IMR-90 (cell line): ENCODE results near the gene RERE. TPM values are rescaled to one million over a fixed set of nuclear protein-coding genes. Genes with fewer than 3 reads are reported as not detected.

Source experiments
- ATAC-seq: fragments of 200-7000 bp; cut with Tn5 transposase; 2 replicates; pipeline ENCODE4 v1.9.1; 2020; ENCODE audit warnings: low read depth, mild to moderate bottlenecking, moderate library complexity
- BruUV-seq: library from RNA; stranded (reverse); fragments of 400-500 nt; replicated peaks from 2 replicates; lab custom pipeline; 2021; lab: Mats Ljungman, UMichigan
- CTCF ChIA-PET: fragments of 300-600 bp; formaldehyde crosslinking; extraction: SDS; loops from one replicate; lab custom pipeline; 2021; ENCODE audit warnings: antibody characterized with exemption; lab: Yijun Ruan, JAX
- POLR2A ChIA-PET: fragments of 300-600 bp; sonication (Branson Sonifier 250); formaldehyde crosslinking; loops from one replicate; lab custom pipeline; 2022; ENCODE audit warnings: antibody characterized with exemption; ENCODE audit not compliant: unreplicated experiment; lab: Charles Lee
- DNase-seq: peaks from one replicate; pipeline ENCODE4 v3.0.0; 2013
- H2AFZ ChIP-seq: replicated peaks from 2 replicates; pipeline ENCODE3; 2013; ENCODE audit warnings: low read length, mild to moderate bottlenecking; ENCODE audit not compliant: poor library complexity
- H2AK5ac ChIP-seq: 2 replicates; pipeline ENCODE4 v1.6.1; 2013; ENCODE audit warnings: low read depth, low read length, inconsistent platforms
- H2AK9ac ChIP-seq: replicated peaks from 2 replicates; pipeline ENCODE3; 2013; ENCODE audit warnings: mild to moderate bottlenecking, low read depth, low read length, moderate library complexity; ENCODE audit not compliant: poor library complexity
- H2BK120ac ChIP-seq: 2 replicates; pipeline ENCODE4 v1.6.1; 2013; ENCODE audit warnings: low read depth, low read length, inconsistent platforms
- H2BK15ac ChIP-seq: 3 replicates; pipeline ENCODE4 v1.6.1; 2013; ENCODE audit warnings: low read depth, low read length, inconsistent platforms
- H2BK20ac ChIP-seq: 2 replicates; pipeline ENCODE4 v1.6.1; 2013; ENCODE audit warnings: low read depth, mild to moderate bottlenecking, inconsistent platforms, low read length, moderate library complexity
- H2BK5ac ChIP-seq: 2 replicates; pipeline ENCODE4 v1.6.1; 2013; ENCODE audit warnings: mild to moderate bottlenecking, low read depth, low read length, inconsistent platforms; ENCODE audit not compliant: poor library complexity, severe bottlenecking
- H3K14ac ChIP-seq: replicated peaks from 2 replicates; pipeline ENCODE4 v1.6.1; 2013; ENCODE audit warnings: low read depth, low read length, inconsistent platforms
- H3K18ac ChIP-seq: 2 replicates; pipeline ENCODE4 v1.6.1; 2013; ENCODE audit warnings: low read depth, low read length, control low read depth
- H3K23ac ChIP-seq: 2 replicates; pipeline ENCODE4 v1.6.1; 2013; ENCODE audit warnings: low read depth, low read length, inconsistent platforms
- H3K27ac ChIP-seq: 2 replicates; pipeline ENCODE4 v1.5.1; 2013; ENCODE audit warnings: mild to moderate bottlenecking, control low read depth, low read length; ENCODE audit not compliant: insufficient read depth
- H3K27me3 ChIP-seq: 2 replicates; pipeline ENCODE4 v1.6.1; 2013; ENCODE audit warnings: low read length; ENCODE audit not compliant: control insufficient read depth, insufficient read depth
- H3K36me3 ChIP-seq: 2 replicates; pipeline ENCODE4 v1.6.1; 2013; ENCODE audit warnings: low read length, mixed read lengths; ENCODE audit not compliant: control insufficient read depth, insufficient read depth
- H3K4ac ChIP-seq: 2 replicates; pipeline ENCODE4 v1.6.1; 2013; ENCODE audit warnings: low read depth, low read length, inconsistent platforms
- H3K4me1 ChIP-seq: 2 replicates; pipeline ENCODE4 v1.6.1; 2013; ENCODE audit warnings: low read length, mixed read lengths; ENCODE audit not compliant: control insufficient read depth, insufficient read depth
- H3K4me2 ChIP-seq: 2 replicates; pipeline ENCODE4 v1.6.1; 2013; ENCODE audit warnings: low read depth, mild to moderate bottlenecking, control low read depth, low read length, moderate library complexity
- H3K4me3 ChIP-seq: 2 replicates; pipeline ENCODE4 v1.5.1; 2013; ENCODE audit warnings: low read depth, mild to moderate bottlenecking, control low read depth, low read length, moderate library complexity; ENCODE audit not compliant: insufficient read depth
- H3K56ac ChIP-seq: 2 replicates; pipeline ENCODE4 v1.6.1; 2013; ENCODE audit warnings: low read length, inconsistent platforms; ENCODE audit not compliant: insufficient read depth; ENCODE audit errors: extremely low read depth
- H3K79me1 ChIP-seq, 2 experiments: 2 replicates each; pipeline ENCODE4 v1.6.1; 2013; ENCODE audit warnings: low read length in 2 of 2, inconsistent platforms in 1 of 2, low read depth in 1 of 2
- H3K9ac ChIP-seq: 2 replicates; pipeline ENCODE4 v1.6.1; 2013; ENCODE audit warnings: low read depth, low read length, control low read depth
- H3K9me1 ChIP-seq: 2 replicates; pipeline ENCODE4 v1.6.1; 2013; ENCODE audit warnings: low read length, inconsistent platforms; ENCODE audit not compliant: insufficient read depth
- H3K9me3 ChIP-seq: 2 replicates; pipeline ENCODE4 v1.6.1; 2013; ENCODE audit warnings: low read length; ENCODE audit not compliant: control insufficient read depth, insufficient read depth
- H4K20me1 ChIP-seq: 2 replicates; pipeline ENCODE4 v1.6.1; 2013; ENCODE audit warnings: low read length, inconsistent platforms; ENCODE audit not compliant: insufficient read depth
- H4K5ac ChIP-seq: 2 replicates; pipeline ENCODE4 v1.6.1; 2013; ENCODE audit warnings: mild to moderate bottlenecking, low read depth, low read length, control low read depth
- H4K8ac ChIP-seq, 2 experiments: 2 replicates each; pipeline ENCODE4 v1.6.1; 2013; ENCODE audit warnings: low read depth in 2 of 2, low read length in 2 of 2, control low read depth in 1 of 2, inconsistent platforms in 1 of 2
- H4K91ac ChIP-seq: 2 replicates; pipeline ENCODE4 v1.6.1; 2013; ENCODE audit warnings: low read depth, low read length, inconsistent platforms; ENCODE audit not compliant: insufficient read depth
- CHD1 ChIP-seq: IDR thresholded peaks from 2 replicates; pipeline ENCODE4 v1.6.1; 2012; ENCODE audit warnings: low read depth, low read length, improper control_type of control experiment
- MAFK ChIP-seq: IDR thresholded peaks from 2 replicates; pipeline ENCODE4 v1.6.1; 2012; ENCODE audit warnings: low read depth, low read length, improper control_type of control experiment
- RFX5 ChIP-seq: IDR thresholded peaks from 2 replicates; pipeline ENCODE4 v1.8.0; 2012; ENCODE audit warnings: low read depth, mild to moderate bottlenecking, low read length, moderate library complexity
- WGBS, 2 experiments: methylation state at CpG; one replicate each; pipeline versions ENCODE4 v1.1.5 to v1.1.7; 2013; ENCODE audit warnings: missing lambda C conversion rate in 2 of 2; ENCODE audit not compliant: insufficient read length in 1 of 2; ENCODE audit errors: extremely low coverage in 2 of 2; 5-methylcytosine and 5-hydroxymethylcytosine counted together
- dilution Hi-C: fragments of 300-500 bp; cut with HindIII; formaldehyde crosslinking; loops from one replicate; pipeline ENCODE4 v1.14.3; 2018; ENCODE audit warnings: low sequenced_read_pairs; ENCODE audit not compliant: unreplicated experiment
- in situ Hi-C: fragments of 300-500 bp; cut with MboI; formaldehyde crosslinking; loops from 3 replicates; pipeline ENCODE4 v1.14.3; 2019; ENCODE audit warnings: low sequenced_read_pairs, inconsistent platforms, mixed read lengths
- intact Hi-C: fragments of 100-400 bp; cut with micrococcal nuclease; formaldehyde crosslinking; loops from 2 replicates; pipeline ENCODE4 v1.10.0; 2022
- polyA plus RNA-seq, 3 experiments: library from polyadenylated mRNA; depleted of rRNA; stranded (reverse); fragments of >200 nt; gene quantifications; 2 replicates each; pipeline ENCODE4 v1.2.3, GENCODE V29; 2012; ENCODE audit warnings: low replicate concordance in 1 of 3
- total RNA-seq: library from RNA; depleted of rRNA; stranded (reverse); fragments of >200 nt; gene quantifications from 2 replicates; pipeline ENCODE4 v1.2.3, GENCODE V29; 2012

The RERE gene
- total and polyA plus RNA-seq, 2 of the 4 experiments (the other 2 are of a cell fraction), result 11.5 to 25.1 TPM

GRCh38 chr1:8860738-8861516, 43.5 kb upstream of the RERE start:
- Histone ChIP-seq H3K14ac (0 out of 2 replicates have a peak overlapping the region, but pooled peaks have one; percentile 11), H4K8ac (no peak overlapping the region), H3K9me1 (peaks cover 6% of the 10 kb centered on the region; the same call in 1 of the 2 replicates), H3K56ac (no peak overlapping the region), H3K79me1 (peaks cover 34 to 67% of the 10 kb centered on the region in 2 experiments), H3K4me2 (no peak overlapping the region), H2AFZ (no peak overlapping the region), H3K36me3 (peaks cover 78% of the 10 kb centered on the region), H2AK5ac (no peak overlapping the region; the same call in 1 of the 2 replicates), H2BK5ac (no peak overlapping the region), H4K91ac (no peak overlapping the region), H2AK9ac (no peak overlapping the region), H4K20me1 (peaks cover 93% of the 10 kb centered on the region), H4K5ac (no peak overlapping the region), H2BK20ac (no peak overlapping the region), H3K4me3 (no peak overlapping the region), H3K9ac (no peak overlapping the region), H3K4ac (no peak overlapping the region), H3K27me3 (no peaks in the 10 kb centered on the region), H2BK15ac (no peak overlapping the region), H3K23ac (0 out of 2 replicates have a peak overlapping the region, but pooled peaks have one; percentile 25), H3K27ac (no peak overlapping the region), H3K4me1 (peaks cover 10% of the 10 kb centered on the region), H3K18ac (no peak overlapping the region), H2BK120ac (no peak overlapping the region), H3K9me3 (no peaks in the 10 kb centered on the region)
- POLR2A ChIA-PET, result interaction anchor here (0.6 kb wide), 1 partner anchor 170 kb away, joined by 5 read pairs; no protein-coding TSS in a partner anchor
- in situ Hi-C loops, result loop anchor here (25.0 kb wide), 1 partner anchor 874 kb away; no protein-coding TSS in a partner anchor
- no peak for TF ChIP-seq RFX5
- no peak for TF ChIP-seq MAFK
- no peak for TF ChIP-seq CHD1
- 86% methylated on average over 9 of the region's 21 CpGs; no CpG with 5 or more reads in 1 of the 2 experiments for WGBS, 2 experiments
- intact Hi-C loops, result no loop called here
- BruUV-seq, result no TSS peak
- dilution Hi-C loops, result no loop called here
- CTCF ChIA-PET, result interaction anchor here (0.6 to 1.8 kb wide), 3 partner anchors 10 to 250 kb away, joined by 3 to 8 read pairs (median 3); no protein-coding TSS in a partner anchor
- DNase-seq (no peak), ATAC-seq (no peak)
